CD4-positive, alpha-beta T cell treated with Interleukin-6 for 4 hours (primary cell): ENCODE data around the gene KRTAP5-3.

ENCODE experiments used
- DNase-seq: peaks from one replicate; pipeline ENCODE4 v3.0.0-alpha.2; 2020; ENCODE audit warnings: mixed read lengths

The KRTAP5-3 gene

DNA sequence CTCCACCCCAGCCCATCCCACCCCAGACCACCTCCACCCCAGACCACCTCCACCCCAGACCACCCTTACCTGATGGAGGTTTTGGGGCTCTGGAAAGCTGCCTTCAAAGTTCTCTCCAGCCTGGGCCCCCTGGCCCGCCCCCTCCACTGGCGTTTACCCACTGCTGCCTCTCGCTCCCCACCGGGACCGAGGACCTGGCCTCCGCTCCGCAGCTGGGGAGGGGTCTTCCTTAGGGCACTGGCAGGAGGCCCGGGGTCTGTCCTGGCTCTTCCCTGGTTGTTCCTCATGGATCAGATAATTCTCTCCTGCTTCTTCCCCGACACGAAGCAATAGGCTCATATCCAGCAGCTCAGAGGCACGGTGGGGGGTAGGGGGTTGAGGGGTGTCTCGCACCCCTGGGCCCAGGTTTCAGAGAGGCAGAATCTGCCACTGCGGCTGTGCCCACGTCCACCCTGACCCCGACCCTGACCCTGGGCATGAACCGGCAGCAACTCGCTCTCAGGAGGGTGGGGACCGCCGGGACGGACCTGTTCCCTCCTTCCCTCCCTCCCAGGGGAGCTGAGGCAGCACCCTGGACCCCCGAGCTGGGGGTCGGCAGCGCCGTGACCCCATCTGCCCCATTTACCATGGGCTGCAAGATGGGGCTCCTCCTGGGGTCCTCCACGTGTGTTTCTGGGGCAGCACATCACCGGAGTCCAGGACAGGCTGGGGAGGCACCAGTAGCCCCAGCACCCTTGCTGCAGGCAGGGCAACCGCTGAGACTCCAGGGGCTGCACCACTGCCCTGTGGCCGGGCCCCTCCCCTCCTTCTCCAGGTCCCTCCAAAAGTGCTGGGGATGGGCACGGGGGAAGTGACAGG, 34.3 kb upstream of the KRTAP5-3 start:
- no peak for DNase-seq

DNA sequence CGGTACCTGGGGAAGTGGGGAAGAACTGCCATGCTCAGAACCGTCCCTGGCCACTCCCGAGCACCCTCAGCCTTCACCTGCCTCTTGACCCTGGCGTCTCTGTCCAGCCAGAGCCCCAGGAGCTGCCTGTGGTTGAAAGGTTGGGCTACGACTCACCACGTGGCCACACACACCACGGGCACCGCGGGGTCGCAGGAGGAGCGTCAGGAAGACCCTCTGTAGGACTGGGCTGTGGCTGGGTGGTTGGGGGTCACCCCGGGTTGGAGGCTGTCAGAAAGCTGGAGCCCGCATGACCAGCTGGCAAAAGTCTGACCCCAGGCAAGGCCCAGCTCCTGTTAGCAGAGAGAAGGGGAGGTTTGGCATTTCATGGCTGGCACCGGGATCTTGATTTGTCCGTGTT, 32.8 kb upstream of the KRTAP5-3 start:
- DNase-seq: no peak

DNA sequence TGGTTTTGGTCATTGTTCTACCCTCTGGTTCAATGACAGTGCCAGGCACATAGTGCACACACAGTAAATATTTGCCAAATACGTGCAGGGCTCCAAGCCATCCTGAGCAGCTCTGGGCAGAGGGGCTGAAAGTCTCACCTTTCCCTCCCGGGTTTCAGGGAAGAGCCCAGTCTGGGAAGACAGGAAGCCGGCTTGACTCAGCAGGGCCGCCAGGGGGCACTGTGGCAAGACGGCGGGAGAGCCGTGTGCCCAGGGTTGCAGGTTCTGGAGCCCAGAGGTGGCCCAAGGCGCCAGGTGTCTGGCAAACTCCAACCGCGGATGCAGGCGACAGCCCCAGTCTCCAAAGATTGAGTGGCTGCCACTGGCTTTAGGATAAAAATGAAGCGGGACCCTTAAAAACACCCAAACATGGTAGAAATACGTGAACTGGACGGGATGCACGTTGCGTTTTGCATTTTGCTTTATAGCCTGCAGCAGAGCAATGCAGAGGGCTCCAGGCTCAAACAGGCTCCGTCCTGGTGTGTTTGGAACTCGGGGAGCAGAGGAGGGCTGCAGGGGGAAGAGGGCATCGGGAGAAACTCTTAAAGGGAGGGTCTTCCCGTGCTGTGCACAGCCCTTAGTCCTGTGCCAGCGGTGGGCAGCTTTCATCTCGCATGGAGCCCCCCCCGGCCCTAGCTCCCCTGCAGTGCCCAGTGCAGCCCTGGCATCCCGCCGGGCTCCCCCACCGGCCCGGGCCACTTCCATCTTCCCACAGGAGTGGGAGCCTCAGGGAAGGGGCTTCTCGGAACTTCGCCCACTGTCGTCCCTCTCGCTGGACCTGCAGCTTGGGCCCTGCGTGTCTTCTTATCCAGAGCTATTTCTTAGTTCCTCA, 32.0 kb upstream of the KRTAP5-3 start:
- DNase-seq: peak; percentile 53

DNA sequence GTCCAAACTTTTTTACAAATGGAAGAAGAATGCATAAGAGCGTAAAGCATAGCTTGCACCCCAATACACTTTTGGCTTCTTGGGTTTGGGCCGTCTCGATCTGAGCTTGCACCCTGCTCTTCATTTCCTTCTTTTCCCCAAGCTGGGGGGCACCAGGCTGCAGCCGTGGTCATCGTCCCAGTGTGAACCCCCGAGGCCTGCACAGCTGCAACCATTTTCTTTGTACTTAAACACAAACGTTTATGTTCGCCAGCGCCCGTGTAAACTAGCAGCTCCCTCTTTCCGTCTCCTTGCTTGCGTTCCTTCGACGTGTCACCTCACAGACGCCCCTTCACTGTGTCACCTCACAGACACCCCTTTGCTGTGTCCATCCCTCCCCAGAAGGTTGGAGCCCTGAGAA, 31.4 kb upstream of the KRTAP5-3 start:
- DNase-seq: no peak

DNA sequence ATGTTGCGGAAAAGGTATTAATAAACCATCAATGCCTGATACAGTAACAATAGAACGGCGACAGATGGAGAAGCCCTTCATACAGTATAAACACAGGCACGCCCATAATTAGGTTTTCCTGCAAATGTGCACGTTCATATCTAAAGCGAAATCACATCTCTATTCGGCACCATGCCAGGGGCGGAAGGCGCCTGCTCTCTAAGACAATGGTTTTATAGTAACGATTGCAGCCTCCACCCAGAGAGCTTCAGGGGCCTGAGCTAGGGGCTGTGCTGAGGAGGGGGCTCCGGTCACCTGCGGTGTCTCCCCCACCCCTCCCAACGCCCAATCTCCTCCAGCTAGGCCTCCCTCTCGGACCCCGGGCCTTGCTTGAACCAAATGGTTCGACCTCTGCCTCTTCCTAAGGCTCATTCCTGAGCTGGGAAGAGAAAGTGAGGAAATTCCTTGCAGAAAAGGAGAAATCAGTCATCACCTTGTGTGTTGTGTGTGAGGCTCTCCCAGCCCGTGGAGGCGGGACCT, 30.9 kb upstream of the KRTAP5-3 start:
- DNase-seq: peak; percentile 18

DNA sequence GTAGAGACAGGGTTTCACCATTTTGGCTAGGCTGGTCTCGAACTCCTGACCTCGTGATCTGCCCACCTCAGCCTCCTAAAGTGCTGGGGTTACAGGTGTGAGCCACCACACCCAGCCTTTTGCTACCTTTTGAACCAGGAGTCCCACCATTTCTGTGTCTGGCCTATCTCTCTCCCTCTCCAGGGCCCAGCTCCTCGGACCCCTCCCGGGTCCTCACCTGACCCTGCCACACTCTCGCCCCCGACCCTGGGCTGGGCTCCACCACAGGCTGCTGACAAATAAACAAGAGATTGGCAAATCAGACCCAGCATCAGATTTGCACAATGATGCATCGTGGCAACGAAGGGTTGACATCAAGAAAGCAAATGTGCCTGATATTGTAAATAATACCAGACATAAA, 30.1 kb upstream of the KRTAP5-3 start:
- no peak for DNase-seq

DNA sequence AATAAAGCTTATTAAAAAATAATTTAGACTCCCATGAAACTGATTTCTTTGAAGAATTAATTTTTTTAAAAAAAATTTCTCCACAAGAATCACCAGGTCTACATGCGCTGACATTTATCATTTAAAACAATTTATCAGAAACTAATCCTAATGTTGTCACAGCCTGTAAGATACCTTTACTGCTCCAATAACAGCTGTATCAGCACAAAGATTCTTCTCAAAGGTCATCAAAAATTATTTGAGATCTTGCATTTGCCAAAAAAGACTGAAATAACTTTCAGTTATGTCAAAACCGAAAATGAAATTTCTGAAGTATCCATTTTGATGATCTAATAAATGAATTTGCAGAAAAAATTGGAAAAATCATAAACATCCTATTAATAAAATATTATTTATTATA, 29.4 kb upstream of the KRTAP5-3 start:
- no peak for DNase-seq

DNA sequence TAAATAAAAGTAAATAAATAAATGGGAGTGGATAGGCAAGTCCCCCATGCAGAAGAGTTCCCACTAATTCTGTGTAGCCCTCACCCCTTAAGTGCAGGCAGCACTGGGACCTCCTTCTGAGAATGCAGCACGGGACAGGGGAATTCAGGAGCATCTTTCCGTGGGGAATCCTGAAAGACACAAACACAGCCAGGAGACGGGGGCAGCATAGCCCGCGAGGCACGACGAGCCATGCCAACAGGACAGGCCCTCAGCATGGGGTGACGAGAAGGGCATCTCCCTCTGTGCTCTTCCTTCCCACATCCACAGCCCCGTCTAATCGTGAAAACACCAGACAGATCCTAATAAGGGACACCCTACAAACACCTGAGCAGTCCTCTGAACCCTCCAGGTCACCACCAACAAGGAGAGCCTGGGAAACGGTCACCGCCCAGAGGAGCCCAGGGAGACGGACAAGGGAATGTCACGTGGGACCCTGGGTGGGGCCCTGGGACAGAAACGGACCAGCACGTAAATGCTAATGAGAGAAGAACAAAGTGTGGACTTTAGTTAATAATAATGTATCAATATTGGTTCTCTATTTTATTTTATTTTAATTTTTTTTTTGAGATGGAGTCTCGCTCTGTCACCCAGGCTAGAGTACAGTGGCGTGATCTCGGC, 28.2 kb upstream of the KRTAP5-3 start:
- DNase-seq: no peak

DNA sequence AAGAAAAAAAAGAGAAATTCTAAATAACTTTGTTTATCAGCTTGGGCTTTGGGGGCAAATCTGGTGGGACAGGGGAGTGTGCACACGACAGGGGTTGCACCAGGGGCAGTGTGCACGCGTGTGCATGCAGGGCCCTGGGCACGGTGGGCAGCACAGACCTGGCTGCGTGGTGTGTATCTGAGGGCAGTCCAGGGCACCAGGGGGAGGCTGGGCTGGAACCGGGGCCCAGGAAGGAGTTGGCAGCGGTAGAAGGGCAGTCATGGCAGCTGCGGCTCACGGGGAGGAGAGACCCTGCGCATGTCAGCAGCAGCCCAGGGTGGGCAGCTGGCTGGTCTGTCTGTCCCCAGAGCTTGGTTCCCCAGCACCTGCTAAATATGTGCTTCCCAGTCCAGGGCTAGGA, 25.6 kb upstream of the KRTAP5-3 start:
- DNase-seq: no peak

DNA sequence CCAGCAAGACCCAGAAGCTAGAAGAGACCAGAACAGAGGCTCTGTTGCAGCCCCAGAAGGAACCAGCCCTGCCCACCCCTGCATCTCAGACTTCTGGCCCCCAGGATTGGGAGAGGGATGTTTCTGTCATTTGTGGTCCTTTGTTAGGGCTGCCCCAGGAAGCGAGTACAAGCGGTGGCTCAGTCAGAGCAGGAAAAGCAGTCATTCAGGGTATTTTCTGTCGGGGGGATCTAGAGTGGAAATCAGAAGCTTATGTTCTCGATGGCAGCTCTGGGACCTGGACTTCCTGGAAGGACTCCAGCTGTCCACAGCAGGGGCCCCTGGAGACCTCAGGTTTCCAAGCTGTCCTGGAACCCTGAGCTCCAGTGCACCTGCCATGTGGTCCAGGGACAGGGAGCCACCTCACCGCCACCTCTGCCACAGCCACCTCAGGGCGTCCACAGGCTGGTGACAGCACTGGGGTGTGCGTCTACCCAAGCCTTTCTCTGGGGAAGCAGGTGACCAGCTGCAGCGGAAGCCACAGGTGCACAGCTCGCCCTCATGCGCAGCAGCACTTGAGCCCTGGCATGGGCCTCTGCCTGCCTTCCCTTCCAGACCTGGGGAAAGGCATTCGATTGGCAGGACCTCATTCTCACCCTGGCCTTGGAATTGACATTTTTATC, 23.9 kb upstream of the KRTAP5-3 start:
- DNase-seq: no peak

DNA sequence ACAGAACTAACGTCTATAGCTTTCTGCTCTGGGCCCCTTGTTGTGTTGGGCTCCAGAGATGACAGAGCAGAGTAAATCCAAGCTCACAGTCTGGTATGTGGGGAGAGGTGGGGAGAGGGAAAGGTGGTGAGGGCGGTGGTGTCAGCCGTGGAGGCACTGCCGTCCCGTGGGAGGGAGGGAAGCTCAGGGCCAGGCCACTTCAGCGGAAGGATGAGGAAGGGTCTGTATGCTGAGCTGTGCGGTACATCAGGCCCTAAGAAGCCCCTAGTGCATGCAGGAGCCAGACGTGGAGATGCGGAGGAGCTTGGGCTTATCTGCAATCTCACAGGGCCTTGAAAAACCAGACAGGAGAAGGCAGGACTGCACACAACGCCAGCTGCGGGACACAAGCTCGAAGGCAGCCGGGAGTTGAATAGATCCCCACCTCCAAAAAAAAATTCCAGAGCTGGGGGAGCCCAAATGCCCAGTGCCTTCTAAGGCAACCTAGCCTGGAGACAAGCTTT, 22.9 kb upstream of the KRTAP5-3 start:
- no peak for DNase-seq

DNA sequence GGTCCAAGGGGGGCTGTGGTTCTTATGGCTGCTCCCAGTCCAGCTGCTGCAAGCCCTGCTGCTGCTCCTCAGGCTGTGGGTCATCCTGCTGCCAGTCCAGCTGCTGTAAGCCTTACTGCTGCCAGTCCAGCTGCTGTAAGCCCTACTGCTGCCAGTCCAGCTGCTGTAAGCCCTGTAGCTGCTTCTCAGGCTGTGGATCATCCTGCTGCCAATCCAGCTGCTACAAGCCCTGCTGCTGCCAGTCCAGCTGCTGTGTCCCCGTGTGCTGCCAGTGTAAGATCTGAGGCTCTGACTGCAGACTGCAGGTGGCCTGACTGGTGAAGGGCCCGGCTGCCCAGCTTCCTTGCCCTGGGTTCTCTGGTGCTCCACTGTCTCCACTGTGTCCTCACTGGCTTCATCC, 22.0 kb upstream of the KRTAP5-3 start:
- no peak for DNase-seq

DNA sequence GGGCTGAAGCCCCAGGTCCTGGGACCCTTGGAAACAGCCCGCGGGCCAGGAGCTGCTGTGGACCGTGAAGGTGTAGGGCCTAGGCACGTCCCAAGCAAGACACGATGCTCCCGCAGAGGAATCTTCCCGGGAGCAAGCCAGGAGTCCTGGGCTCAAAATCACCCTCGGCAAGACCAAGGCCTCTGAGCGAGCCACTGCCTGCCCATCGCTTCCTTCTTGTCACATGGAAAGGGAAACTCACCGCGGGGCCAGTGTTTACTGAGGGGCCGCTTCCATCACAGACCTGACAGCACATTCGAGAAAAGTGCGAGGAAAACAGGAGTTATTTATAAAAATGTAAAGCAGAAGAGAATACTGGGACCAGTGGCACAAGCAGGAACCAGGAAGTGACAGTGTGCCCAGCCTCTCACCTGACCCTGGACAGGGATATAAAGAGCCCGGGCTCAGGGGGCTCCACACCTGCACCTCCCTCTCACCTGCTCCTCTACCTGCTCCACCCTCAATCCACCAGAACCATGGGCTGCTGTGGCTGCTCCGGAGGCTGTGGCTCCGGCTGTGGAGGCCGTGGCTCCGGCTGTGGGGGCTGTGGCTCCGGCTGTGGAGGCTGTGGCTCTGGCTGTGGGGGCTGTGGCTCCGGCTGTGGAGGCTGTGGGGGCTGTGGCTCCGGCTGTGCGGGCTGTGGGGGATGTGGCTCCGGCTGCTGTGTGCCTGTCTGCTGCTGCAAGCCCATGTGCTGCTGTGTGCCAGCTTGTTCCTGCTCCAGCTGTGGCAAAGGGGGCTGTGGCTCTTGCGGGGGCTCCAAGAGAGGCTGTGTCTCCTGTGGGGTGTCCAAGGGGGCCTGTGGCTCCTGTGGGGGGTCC, 21.3 kb upstream of the KRTAP5-3 start, which contains the start of gene KRTAP5-5:
Gene KRTAP5-5, plus strand, starts transcription at position 450 of the 860 bp plus-strand sequence. Its CDS starts 66 bp downstream, at position 516.
- no peak for DNase-seq

DNA sequence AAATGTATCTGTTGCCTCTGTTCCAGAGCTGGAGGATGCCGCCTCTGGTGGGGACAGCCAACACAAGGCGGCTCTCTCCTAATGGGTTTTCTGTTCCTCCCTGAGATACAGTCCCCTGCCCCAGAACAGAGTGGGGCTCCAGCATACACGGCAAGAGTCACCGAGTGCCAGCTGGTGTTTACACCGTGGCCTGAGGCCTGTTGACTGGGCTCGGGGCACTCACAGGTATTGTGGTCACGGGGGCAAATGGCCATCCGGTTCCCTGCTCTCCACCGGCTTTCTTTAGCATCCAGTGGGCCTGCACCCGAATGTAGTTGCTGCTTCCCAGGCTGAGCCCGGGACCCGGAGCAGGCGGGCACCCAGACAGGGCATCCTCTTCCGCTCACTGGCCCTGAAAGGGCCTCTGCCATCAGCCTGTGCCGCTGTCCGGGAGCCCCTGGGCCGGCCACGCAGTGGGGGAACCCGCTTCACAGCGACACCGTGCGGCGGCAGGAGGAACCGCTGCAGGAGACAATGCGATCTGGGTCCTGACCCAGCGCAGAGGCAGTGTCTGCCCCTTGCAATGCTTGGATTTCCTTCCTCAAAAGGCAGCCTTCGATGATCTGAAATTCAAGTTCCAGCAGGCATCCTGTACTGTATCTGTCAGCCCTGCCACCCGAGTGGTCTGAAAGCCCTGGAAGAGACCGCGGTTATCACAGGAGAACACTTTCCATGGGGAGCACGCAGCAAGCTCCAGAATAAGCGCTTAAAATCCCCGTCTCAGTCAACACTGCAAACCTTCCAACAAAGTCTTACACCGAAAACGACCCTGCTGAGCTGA, 20.5 kb upstream of the KRTAP5-3 start:
- peak; percentile 65 for DNase-seq

DNA sequence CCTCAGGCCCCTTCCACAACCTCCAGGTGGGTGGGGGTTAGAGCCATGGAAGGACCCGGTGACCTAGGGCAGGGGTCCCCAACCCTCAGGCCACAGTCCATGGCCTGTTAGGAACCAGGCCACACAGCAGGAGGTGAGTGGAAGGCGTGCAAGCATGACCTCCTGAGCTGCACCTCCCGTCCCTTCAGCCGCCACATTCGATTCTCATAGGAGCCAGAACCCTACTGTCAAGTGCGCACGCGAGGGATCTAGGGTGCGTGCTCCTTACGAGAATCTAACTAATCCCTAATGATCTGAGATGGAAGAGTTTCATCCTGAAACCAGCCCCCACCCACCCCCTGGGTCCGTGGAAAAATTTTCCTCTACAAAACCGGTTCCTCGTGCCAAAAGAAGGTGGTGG, 17.3 kb upstream of the KRTAP5-3 start:
- DNase-seq: no peak

DNA sequence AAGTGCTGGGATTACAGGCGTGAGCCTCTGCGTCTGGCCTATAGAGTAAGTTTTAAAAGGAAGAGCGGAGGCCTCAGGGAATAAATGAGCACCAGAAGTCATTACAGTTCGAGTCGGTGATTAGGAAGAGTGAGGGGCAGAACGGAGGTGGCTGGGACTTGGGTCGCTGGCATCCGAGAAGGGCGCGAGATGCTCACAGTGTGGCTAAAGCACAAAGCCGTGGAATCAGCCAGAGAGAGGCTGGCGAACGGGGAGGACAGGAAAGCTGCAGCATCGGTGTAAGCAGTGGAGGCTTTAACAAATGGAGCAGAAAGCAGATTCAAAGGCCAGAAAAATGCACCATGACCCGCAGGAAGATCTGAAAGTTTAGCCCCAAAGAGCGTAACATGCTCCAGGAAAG, 16.4 kb upstream of the KRTAP5-3 start:
- DNase-seq: no peak

DNA sequence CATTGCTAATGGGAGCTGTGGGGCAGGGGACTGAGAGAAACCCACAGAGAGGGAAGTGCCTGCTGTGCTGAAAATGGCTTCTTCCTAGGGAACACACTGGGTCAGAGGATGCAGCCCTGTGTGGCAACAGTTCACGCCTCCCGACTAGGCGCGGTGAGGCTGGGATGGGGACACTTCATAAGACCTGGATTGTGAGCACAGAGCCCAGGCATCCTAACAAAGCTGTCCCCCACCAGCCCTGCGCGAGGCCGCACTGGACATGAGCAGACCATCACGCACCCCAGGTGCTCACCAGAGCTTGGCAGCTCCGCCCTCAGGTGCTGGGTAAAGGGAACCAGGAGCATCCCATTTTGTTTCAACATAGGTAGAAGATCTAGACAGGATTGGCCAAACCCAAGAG, 15.5 kb upstream of the KRTAP5-3 start:
- no peak for DNase-seq

DNA sequence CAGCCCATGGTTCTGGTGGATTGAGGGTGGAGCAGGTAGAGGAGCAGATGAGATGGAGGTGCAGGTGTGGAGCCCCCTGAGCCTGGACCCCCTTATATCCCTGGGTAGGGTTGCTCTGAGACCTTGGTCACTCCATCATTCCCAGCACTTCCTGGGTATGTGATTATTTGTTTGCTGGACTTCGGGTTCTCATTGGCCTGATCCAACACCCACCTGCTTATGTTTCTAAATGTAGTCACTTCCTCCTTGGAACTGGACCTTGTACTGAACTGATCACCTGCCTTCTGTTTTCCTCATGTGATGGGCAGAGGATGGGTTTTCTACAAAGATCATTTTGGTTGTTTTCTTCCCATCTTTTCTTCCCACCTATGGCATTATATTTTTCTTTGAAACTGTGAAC, 13.8 kb upstream of the KRTAP5-3 start, which contains the start of gene KRTAP5-4:
Gene KRTAP5-4, minus strand, starts transcription at position 53 of the 400 bp plus-strand sequence. Its CDS starts 45 bp downstream, at position 8.
- no peak for DNase-seq

DNA sequence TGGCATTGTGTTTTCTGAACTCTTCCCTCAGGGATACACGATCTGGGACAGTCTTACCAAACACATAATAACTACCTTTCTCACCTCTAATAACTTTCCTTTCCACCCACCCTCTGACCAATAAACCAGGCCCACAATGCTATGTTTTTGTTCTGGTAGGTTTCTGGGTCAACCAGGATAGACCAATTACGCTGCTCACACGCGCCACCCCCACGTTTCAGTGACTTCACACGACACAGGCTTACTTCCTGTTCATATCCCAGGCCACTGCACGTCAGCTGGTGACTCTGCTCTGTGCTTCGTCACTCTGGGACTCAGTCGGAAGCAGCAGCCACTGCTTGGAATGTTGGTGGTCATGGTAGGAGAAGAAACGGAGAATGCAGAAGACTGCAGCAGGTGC, 11.2 kb upstream of the KRTAP5-3 start:
- DNase-seq: peak; percentile 23

DNA sequence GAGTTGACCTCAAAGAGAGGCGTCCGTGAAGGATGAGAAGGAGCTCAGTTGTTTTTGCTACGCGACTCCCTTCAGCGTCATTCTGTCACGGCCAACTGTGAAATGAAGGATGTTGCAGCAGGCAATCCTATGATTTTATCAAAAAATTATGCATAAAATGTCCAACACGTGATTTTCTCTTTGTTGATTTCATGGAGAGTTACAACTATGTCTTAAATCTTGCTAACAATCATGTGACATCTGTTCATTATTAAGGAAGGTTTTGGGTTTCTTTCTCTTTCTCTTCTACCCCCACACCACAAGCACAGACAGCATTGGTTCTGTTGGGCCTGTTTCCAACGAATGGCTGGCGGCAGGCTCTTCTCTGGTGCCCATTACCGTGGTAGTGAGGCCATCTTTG, 10.0 kb upstream of the KRTAP5-3 start:
- DNase-seq: no peak
